ENCODE results near the gene TFDP1.
"Not testable (repeated sequence)": the region's sequence is repeated elsewhere in the genome, so short reads cannot be mapped to it uniquely, and the experiment has no call there.

Gene TFDP1

GRCh38 chr13:113618455-113618854 is 33.9 kb downstream of the TFDP1 start:
- DNase-seq (ENCODE audit: low read depth) = no peak

GRCh38 chr13:113620036-113620796 is 35.7 kb downstream of the TFDP1 start:
- DNase-seq (ENCODE audit: low read depth) = no peak

DNA sequence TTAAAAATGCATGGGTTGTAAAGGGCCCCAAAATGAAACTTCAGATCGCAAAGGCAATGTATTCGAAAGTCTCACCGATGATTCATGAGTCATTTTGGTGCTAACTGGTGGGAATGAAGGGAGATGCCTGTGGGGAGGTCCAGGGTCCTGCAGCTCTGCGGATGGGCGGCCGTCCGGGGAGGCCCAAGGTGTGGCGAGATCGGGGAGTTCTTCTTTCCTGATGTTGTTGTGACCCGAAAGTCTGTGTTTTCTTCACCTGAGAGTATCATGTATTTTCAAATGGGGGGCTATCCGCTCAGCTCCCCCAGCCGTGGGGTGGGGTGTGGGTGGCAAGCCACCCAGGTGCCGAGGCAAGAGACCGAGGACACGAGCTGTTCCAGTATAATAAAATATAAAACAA is 36.5 kb downstream of the TFDP1 start:
- no peak for DNase-seq (ENCODE audit: low read depth)

DNA sequence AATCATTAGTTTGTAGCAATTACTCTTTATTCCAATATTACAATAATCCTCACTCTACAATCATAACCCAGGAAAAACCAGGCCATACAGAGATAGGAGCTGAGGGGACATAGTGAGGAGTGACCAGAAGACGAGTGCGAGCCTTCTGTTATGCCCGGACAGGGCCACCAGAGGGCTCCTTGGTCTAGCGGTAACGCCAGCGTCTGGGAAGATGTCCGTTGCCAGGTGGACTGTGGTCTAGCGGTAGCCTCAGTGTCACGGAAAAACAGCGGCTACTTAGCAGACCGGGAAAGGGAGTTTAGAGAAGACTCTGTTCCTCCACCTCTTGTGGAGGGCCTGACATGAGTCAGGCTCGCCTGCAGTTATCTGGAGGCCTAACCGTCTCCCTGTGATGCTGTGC is 36.9 kb downstream of the TFDP1 start:
- peak; percentile 47 for DNase-seq (ENCODE audit: low read depth)

- not testable (repeated sequence) for DNase-seq (ENCODE audit: low read depth)
Measured at GRCh38 chr13:113621986-113622550, 37.5 kb downstream of the TFDP1 start.

DNA sequence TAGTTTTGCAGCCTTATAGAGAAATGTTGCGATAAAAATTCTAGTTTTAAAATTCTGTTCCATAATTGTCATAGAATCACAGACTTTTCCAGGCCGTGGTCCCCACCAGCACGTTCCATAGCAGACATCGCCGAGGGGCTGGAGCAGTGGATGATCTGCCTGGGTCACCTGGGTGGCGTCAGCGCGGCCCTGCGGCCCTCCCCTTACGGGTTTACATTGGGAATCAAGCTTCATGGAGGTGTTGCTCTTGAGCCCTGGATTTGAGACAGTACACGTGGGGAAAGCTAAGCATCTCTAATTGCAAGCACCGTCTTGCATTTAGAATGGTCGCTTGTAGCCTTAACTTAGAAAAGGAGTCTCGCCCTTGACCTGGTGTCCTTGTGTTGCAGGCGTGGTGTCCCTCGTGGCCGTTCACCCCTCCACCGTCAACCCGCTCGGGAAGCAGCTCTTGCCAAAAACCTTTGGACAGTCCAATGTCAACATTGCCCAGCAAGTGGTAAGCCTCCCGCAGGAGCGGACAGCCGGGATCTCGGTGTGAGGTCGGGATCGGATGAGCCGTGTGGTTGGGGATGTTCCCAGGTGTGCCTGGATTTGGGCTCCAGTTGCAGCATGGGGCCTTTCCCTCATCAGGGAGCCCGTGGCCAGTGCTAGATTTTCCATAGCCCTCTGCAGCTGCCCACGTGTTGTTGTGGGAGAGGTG is 38.4 kb downstream of the TFDP1 start:
- no peak for DNase-seq (ENCODE audit: low read depth)

DNA sequence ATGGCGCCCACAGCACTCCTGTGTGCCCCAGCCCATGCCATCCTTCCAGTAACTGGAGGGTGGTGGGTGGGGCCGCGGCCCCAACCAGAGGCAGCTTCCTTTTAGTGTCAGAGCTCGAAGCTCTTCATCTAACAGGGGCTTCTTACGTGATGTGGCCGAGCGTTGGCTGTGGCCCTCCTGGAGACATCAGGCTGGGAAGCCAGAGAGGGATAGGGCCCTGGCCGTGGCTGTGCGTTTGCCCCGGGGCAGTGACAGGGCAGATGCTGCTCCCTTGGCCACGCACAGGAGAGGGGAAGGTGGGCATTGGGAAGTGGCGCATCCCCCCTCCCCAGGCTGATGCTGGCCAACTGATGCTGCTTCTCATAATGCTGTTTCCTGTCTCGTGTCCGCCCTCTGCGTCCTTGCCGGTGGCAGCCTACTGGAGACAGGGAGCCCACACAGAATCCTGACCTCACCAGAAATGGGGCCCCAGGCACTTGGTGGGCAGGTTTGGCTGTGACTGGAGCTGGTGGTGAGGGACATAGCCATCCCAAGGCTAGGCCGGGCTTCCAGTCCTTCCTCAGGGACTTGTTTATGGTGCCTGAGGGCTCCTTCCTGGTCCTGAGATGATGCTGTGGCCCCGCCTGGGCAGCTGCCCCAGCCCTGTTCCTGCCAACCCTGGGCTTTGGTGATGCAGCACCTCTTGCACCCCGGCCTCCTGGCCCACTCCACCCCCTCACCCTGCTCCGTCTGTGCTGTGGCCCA is 39.1 kb downstream of the TFDP1 start:
- no peak for DNase-seq (ENCODE audit: low read depth)

DNA sequence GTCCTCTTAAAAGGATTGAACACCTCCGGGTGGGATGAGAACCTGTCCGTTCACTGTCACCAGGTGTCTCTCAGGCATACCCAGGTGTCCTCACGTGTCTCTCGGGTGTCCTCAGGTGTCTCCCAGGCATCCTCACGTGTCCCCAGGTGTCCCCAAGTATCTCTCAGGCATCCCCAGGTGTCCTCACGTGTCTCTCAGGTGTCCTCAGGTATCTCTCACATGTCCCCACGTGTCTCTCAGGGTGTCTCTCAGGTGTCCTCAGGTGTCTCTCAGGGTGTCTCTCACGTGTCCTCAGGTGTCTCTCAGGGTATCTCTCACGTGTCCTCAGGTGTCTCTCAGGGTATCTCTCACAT is 39.7 kb downstream of the TFDP1 start:
- no peak for DNase-seq (ENCODE audit: low read depth)

DNA sequence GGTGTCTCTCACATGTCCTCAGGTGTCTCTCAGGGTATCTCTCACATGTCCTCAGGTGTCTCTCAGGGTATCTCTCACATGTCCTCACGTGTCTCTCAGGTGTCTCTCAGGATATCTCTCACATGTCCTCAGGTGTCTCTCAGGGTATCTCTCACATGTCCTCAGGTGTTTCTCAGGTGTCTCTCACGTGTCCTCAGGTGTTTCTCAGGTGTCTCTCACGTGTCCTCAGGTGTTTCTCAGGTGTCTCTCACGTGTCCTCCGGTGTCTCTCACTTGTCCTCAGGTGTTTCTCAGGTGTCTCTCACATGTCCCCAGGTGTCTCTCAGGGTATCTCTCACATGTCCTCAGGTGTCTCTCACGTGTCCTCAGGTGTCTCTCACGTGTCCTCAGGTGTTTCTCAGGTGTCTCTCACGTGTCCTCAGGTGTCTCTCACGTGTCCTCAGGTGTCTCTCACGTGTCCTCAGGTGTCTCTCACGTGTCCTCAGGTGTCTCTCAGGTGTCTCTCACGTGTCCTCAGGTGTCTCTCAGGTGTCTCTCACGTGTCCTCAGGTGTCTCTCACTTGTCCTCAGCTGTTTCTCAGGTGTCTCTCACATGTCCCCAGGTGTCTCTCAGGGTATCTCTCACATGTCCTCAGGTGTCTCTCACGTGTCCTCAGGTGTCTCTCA is 40.2 kb downstream of the TFDP1 start:
- DNase-seq (ENCODE audit: low read depth) = not testable (repeated sequence)

- peak; percentile 46 for DNase-seq (ENCODE audit: low read depth)
Measured at GRCh38 chr13:113625965-113626721, 41.6 kb downstream of the TFDP1 start.

DNA sequence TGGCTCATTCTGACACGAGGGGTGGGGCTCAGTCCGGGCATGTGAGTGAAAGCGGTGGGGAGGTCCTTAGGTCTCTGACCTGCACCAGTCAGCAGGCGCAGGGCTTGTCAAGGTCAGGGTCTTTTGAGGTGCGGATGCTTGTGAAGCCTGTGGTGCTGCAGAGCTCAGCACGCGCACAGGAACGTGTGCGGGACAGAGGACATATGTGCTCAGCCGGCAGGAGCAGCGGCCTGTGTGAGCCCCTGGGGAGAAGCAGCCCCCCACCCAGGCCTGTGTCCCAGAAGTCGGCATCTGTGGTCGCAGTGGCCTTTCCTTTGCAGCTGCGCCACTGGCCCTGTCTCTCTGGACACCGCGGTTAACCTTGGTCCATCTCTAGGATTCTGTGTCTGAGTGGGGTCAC is 42.6 kb downstream of the TFDP1 start:
- DNase-seq (ENCODE audit: low read depth) = no peak

DNA sequence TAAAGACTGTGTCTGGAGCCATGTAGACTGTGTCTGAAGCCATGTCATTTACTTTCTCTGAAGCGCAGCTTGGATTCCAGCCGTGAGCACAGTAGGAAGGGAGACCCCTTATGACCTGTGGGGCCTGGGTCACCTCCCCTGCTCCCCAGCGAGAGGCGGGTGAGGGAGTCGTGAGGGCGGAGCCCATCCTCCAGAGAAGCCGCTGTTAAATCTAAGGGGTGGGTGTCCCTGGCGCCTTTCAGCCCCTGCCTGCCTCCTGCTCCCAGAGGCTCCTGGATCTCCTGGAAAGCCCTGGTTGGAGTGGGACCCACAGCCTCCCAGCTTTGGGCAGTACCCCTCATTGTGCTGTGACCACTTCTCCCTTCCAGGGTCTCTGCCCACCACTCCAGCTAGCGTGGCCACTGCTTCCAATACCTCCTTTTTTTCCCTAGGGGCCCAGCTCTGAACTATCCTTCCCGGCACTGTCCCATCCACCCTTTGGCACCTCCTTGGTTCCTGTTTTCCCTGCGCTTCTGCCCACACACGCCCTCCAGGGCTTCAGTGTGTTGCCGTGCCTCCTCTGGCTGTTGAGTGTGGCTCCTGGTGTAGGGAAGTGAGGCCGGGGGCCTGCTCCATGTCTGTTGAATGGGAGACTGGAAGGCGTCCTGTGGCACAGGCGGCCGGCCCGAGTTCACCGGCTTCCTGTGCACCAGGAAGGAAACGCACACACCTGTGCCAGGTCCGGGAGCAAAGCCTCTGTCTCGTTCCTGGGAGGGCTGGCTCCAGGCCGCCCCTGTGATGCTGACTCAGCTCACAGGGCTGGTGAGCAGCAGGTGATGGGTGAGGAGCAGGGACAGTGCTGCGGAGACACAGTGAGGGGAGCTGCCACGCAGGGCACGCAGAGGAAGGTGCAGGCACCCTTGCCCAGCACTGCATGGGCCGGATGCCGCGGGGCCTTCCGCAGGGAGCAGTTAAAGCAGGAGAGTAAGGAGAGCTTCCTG is 44.0 kb downstream of the TFDP1 start:
- no peak for DNase-seq (ENCODE audit: low read depth)

DNA sequence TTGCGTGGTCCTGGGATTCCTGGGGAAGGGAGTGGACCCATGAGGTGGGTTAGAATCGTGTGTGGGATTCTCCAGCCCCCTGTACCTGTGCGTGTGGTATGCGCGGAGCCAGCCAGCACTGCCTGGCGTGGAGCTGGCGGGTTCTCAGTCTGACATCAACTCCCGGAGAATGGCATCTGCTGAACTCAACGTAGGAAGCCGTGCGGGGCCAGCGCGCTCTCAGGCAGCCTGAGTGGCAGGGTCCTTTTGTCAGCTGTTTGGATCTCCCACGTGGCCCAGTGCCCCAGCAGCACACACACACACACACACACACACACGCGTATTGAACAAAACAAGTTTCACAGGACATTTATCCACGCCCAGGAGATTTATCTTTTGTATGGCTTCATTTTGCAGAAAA is 45.3 kb downstream of the TFDP1 start:
- no peak for DNase-seq (ENCODE audit: low read depth)

GRCh38 chr13:113630296-113630695 is 45.7 kb downstream of the TFDP1 start:
- DNase-seq (ENCODE audit: low read depth) = no peak

- DNase-seq (ENCODE audit: low read depth) = no peak
Measured at GRCh38 chr13:113630804-113631203, 46.3 kb downstream of the TFDP1 start.

GRCh38 chr13:113631341-113632095 is 47.0 kb downstream of the TFDP1 start:
- no peak for DNase-seq (ENCODE audit: low read depth)

- no peak for DNase-seq (ENCODE audit: low read depth)
Measured at GRCh38 chr13:113632706-113633484, 48.3 kb downstream of the TFDP1 start.

DNA sequence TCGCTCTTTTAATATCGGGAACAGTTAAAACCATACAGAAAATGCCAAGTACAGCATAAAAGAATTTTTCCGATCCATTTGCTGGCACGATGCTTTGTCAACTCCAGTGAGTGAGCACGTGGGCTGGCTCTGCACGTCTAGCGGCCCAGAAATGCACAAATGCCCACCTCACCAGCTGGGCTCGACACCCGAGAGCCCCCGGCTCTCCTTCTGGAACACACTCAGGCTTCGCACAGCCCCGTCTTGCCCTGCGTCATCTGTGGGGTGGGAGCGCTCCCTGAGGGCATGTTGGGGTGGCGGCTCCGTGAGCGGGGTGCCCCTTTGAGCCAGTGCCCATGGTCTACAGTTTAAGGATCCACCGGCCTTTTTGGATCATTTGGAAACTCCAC is 48.9 kb downstream of the TFDP1 start:
- DNase-seq (ENCODE audit: low read depth) = no peak

Data from amniotic epithelial cell (primary cell).